Measurements from ENCODE around the gene RNF146. TPM values are rescaled to one million over a fixed set of nuclear protein-coding genes. Genes with fewer than 3 reads are reported as not detected.

RNF146 gene
- total and polyA plus RNA-seq, 9 of the 15 experiments (the other 6 are each of a cell fraction or from before 2014, with no cell fraction given) = 8.4 to 30.5 (median 17.5) TPM

- peak in 1 of 4 experiments; percentile 16 for DNase-seq (ENCODE audit: extremely low read depth in 1 of 4, low spot score in 3 of 4)
- BruUV-seq (replicated peaks) = TSS peak; percentile 40
- peaks cover 61% of the 10 kb centered on the region for H3K79me2 ChIP-seq (ENCODE audit: control insufficient read depth, insufficient read depth, low read length)
- peak overlapping the region; percentile 88 for H3K27ac ChIP-seq (ENCODE audit: extremely low read depth, low read depth, low read length)
- POLR2A ChIA-PET = interaction anchor here (0.7 to 2.2 kb wide), 3 partner anchors 8 to 1419 kb away, joined by 3 to 14 read pairs (median 10); no protein-coding TSS in a partner anchor
- ATAC-seq = peak; percentile 24
- WGBS (ENCODE audit: insufficient coverage, low coverage, missing lambda C conversion rate) = 1% methylated on average over 16 of the region's 16 CpGs
- in situ Hi-C loops (cut with MboI) = no loop called here
- FAIRE-seq = peak; percentile 69
- H3K4me3 ChIP-seq = peak overlapping the region; percentile 78
- no peaks in the 10 kb centered on the region for H3K27me3 ChIP-seq (ENCODE audit: control insufficient read depth in 2 of 2, insufficient read depth in 2 of 2, low read length in 2 of 2)
- CTCF ChIA-PET (ENCODE audit: low intra/inter-chr PET ratio) = no interaction called here
- H3K9ac ChIP-seq (ENCODE audit: insufficient read depth in 1 of 2, low read depth in 2 of 2, low read length in 2 of 2) = peak overlapping the region; percentile 91 to 99
- H3K9me1 ChIP-seq (ENCODE audit: control insufficient read depth, insufficient read depth, low read length) = no peaks in the 10 kb centered on the region
- H3K4me2 ChIP-seq (ENCODE audit: insufficient read depth, low read length) = peak overlapping the region; percentile 95
- H4K20me1 ChIP-seq (replicated peaks; ENCODE audit: control insufficient read depth, insufficient read depth, low read length) = peaks cover 7% of the 10 kb centered on the region; the same call in 1 of the 2 replicates
- H3K36me3 ChIP-seq (ENCODE audit: control insufficient read depth, insufficient read depth, low read length) = no peaks in the 10 kb centered on the region
- H3K9me3 ChIP-seq (replicated peaks; ENCODE audit: control insufficient read depth, insufficient read depth, low read depth, low read length) = no peaks in the 10 kb centered on the region
- peak overlapping the region; percentile 100 for H2AFZ ChIP-seq (ENCODE audit: low read depth, low read length)
- peaks cover 0 to 8% of the 10 kb centered on the region in 2 experiments; a peak in 4 of 5 replicates for H3K4me1 ChIP-seq (replicated peaks in 1 of 2; ENCODE audit: control insufficient read depth in 2 of 2, insufficient read depth in 2 of 2, low read length in 2 of 2)
- intact Hi-C loops (cut with micrococcal nuclease) = loop anchor here (2.0 to 5.0 kb wide), 2 partner anchors 76 to 77 kb away; no protein-coding TSS in a partner anchor
- TF ChIP-seq KDM1A (IDR thresholded peaks at IDR 0.05) (peak in 1 of 2 experiments; percentile 48; a peak in 2 of 4 replicates), MEF2A (IDR thresholded peaks at IDR 0.05; ENCODE audit: control insufficient read depth, low read depth, low read length) (peak; percentile 75), TEAD4 (IDR thresholded peaks at IDR 0.05; ENCODE audit: low read length) (peak; percentile 20; the same call in 1 of the 2 replicates), TEAD4 (CRISPR knock-in tag; IDR thresholded peaks at IDR 0.05; ENCODE audit: borderline replicate concordance) (no peak), SREBF2 (CRISPR knock-in tag; IDR thresholded peaks at IDR 0.05) (no peak), NCOR1 (IDR thresholded peaks at IDR 0.05) (peak; percentile 36; the same call in 1 of the 2 replicates), HDAC1 (IDR thresholded peaks at IDR 0.05) (0 out of 4 replicates have a peak, but pooled peaks of 1 of the 2 experiments have one; percentile 34), TBL1XR1 (IDR thresholded peaks at IDR 0.05; ENCODE audit: low read length in 2 of 2) (0 out of 4 replicates have a peak, but pooled peaks of 1 of the 2 experiments have one; percentile 12), U2AF1 (optimal IDR thresholded peaks at IDR 0.05; ENCODE audit: low read depth, low read length) (no peak), MEF2D (tag; conservative IDR thresholded peaks at IDR 0.05; ENCODE audit: low read depth) (peak; percentile 73), SAFB2 (IDR thresholded peaks at IDR 0.05; ENCODE audit: borderline replicate concordance, low read depth, low read length, severe bottlenecking) (no peak), RCOR1 (IDR thresholded peaks at IDR 0.05; ENCODE audit: borderline replicate concordance in 1 of 2, low read depth in 2 of 2, low read length in 2 of 2) (0 out of 4 replicates have a peak, but pooled peaks of 1 of the 2 experiments have one; percentile 15), MNT (conservative IDR thresholded peaks at IDR 0.05) (peak; percentile 38 to 52; a peak in 2 of 4 replicates), MBD1 (CRISPR knock-in tag; IDR thresholded peaks at IDR 0.05) (no peak), CBFA2T3 (IDR thresholded peaks at IDR 0.05) (peak; percentile 44; the same call in 1 of the 2 replicates), PKNOX1 (IDR thresholded peaks at IDR 0.05) (peak; percentile 44; the same call in 1 of the 2 replicates)
These were observed 1.3 kb downstream of the RNF146 start for GRCh38 chr6:127267646-127268625.
